ENCODE results near the gene CGNL1.

The CGNL1 gene

GRCh38 chr15:57549935-57550334 is 173.6 kb downstream of the CGNL1 start:
- no peak for DNase-seq

- peak in 8 of 14 donors; percentile 11 to 49 (median 36) for DNase-seq
Observed at GRCh38 chr15:57550640-57551039, 174.3 kb downstream of the CGNL1 start.

- DNase-seq: no peak
Observed at GRCh38 chr15:57551715-57552677, 175.7 kb downstream of the CGNL1 start.

- no peak for DNase-seq
Observed at GRCh38 chr15:57552678-57553334, 176.5 kb downstream of the CGNL1 start.

GRCh38 chr15:57553526-57553925 is 177.2 kb downstream of the CGNL1 start:
- DNase-seq: no peak

- DNase-seq: peak in 3 of 14 donors; percentile 27 to 45 (median 41)
Observed at GRCh38 chr15:57554063-57554811, 177.9 kb downstream of the CGNL1 start.

- DNase-seq: peak in 1 of 14 donors; percentile 45
Observed at GRCh38 chr15:57554812-57555179, 178.5 kb downstream of the CGNL1 start.

- DNase-seq: no peak
Observed at GRCh38 chr15:57555270-57555669, 179.0 kb downstream of the CGNL1 start.

GRCh38 chr15:57556040-57556439 is 179.7 kb downstream of the CGNL1 start:
- no peak for DNase-seq

- no peak for DNase-seq
Observed at GRCh38 chr15:57557267-57557666, 181.0 kb downstream of the CGNL1 start.

- DNase-seq: no peak
Observed at GRCh38 chr15:57557810-57558209, 181.5 kb downstream of the CGNL1 start.

GRCh38 chr15:57559875-57560274 is 183.6 kb downstream of the CGNL1 start:
- peak in 7 of 14 donors; percentile 8 to 50 (median 18) for DNase-seq

GRCh38 chr15:57561041-57561711 is 184.9 kb downstream of the CGNL1 start:
- DNase-seq: peak in 12 of 14 donors; percentile 10 to 77 (median 42)

GRCh38 chr15:57562196-57562769 is 186.0 kb downstream of the CGNL1 start:
- DNase-seq: no peak

GRCh38 chr15:57563416-57563815 is 187.1 kb downstream of the CGNL1 start:
- DNase-seq: no peak

- DNase-seq: no peak
Observed at GRCh38 chr15:57565311-57565710, 189.0 kb downstream of the CGNL1 start.

- DNase-seq: no peak
Observed at GRCh38 chr15:57566834-57567233, 190.5 kb downstream of the CGNL1 start.

- DNase-seq: no peak
Observed at GRCh38 chr15:57567891-57568290, 191.6 kb downstream of the CGNL1 start.

GRCh38 chr15:57568299-57568698 is 192.0 kb downstream of the CGNL1 start:
- no peak for DNase-seq

- no peak for DNase-seq
Observed at GRCh38 chr15:57570340-57570739, 194.0 kb downstream of the CGNL1 start.

GRCh38 chr15:57570994-57571393 is 194.7 kb downstream of the CGNL1 start:
- DNase-seq: no peak

- DNase-seq: no peak
Observed at GRCh38 chr15:57571725-57572124, 195.4 kb downstream of the CGNL1 start.
